ENCODE results near the gene NUTM2D.
"Not testable (repeated sequence)": the region's sequence is repeated elsewhere in the genome, so short reads cannot be mapped to it uniquely, and the experiment has no call there.

The NUTM2D gene, protein sequence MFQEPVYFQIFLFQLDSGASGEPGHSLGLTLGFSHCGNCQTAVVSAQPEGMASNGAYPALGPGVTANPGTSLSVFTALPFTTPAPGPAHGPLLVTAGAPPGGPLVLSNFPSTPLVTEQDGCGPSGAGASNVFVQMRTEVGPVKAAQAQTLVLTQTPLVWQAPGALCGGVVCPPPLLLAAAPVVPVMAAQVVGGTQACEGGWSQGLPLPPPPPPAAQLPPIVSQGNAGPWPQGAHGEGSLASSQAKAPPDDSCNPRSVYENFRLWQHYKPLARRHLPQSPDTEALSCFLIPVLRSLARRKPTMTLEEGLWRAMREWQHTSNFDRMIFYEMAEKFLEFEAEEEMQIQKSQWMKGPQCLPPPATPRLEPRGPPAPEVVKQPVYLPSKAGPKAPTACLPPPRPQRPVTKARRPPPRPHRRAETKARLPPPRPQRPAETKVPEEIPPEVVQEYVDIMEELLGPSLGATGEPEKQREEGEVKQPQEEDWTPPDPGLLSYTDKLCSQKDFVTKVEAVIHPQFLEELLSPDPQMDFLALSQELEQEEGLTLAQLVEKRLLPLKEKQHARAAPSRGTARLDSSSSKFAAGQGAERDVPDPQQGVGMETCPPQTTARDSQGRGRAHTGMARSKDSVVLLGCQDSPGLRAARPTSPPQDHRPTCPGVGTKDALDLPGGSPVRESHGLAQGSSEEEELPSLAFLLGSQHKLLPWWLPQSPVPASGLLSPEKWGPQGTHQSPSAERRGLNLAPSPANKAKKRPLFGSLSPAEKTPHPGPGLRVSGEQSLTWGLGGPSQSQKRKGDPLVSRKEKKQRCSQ

DNA sequence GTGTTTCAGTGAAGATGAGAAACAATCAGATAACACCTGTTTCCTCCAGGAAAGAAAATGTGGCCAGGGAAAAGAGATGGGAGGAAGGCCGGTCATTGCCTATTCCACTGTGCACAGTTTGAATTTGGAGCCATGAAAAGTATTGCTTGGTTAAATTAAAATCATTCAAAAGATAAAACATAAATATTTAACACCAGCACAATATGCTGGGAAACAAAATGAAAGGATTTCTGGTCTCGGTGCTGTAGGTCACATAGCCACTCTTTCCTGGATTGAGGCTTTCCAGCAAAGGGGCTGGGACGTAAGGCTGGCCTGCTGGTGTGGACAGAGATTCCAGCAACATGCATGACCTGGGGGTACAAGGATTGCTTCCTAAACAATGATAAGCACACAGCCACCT is at the start of gene NUTM2D:
Gene NUTM2D (plus strand): TSS at position 301 of the 400 bp plus-strand sequence. CDS start 522 bp downstream, outside the sequence.
- DNase-seq; in situ Hi-C loops (cut with MboI; ENCODE audit: low pct_unique_long_range_greater_than_20kb, low sequenced_read_pairs): not testable (repeated sequence)

DNA sequence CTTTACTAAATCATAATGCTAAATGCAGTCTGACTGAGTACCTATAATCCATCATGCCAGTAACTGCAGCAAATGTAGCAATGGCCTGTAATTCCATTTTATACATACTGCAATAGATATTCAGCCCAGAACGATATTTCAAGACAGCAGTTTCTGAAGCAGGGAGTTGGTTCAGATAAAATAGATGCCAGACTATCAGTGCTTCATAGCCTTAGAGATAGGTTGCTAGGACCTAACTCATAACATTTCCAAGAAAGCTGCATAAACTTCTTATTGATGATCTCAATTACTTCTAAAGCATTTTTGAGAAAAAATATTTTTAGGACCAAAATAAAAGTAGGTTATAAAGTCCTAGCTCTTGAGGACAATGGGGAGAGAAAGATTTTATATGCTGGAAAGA is 48.8 kb upstream of the NUTM2D start:
- DNase-seq; in situ Hi-C loops (cut with MboI; ENCODE audit: low pct_unique_long_range_greater_than_20kb, low sequenced_read_pairs): not testable (repeated sequence)

DNA sequence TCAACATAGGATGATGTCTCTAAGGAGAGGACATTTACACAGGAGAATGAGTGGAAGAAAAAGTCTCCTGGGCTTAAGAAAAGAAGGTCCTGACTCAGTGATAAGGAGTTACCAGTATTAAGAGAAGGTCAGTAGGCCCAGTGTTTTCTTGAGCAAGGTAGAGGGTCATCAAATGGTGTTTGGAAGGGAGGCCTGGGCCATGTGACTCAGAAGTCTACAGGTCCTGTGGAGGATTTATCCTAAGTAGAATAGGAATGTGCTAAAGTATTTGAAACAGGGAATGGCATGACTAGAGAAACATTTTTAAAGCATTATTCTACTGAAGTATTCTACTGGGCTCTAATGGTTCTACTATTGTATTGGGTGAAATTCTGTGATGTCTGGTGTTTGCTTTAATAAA is 47.9 kb upstream of the NUTM2D start:
- DNase-seq; in situ Hi-C loops (cut with MboI; ENCODE audit: low pct_unique_long_range_greater_than_20kb, low sequenced_read_pairs): not testable (repeated sequence)

DNA sequence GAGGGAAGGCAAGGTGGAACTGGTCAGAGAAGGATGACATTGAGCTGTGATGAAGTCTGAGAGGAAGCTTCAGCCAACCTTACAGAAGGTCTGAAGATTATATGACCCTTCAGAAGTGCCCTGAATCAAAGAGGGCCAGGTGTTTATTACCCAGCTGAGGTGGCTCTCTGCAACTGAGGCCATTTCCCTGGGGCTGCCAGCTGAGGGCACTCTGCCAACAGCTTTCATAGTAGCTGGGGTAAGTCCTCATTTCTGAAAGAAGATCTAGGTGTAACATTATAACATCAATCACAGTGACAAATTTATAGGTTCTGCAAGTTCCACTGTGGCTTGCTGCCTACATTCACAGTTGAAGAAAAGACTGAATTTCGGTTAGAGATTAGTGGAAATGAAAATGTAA is 46.0 kb upstream of the NUTM2D start:
- DNase-seq; in situ Hi-C loops (cut with MboI; ENCODE audit: low pct_unique_long_range_greater_than_20kb, low sequenced_read_pairs): not testable (repeated sequence)

DNA sequence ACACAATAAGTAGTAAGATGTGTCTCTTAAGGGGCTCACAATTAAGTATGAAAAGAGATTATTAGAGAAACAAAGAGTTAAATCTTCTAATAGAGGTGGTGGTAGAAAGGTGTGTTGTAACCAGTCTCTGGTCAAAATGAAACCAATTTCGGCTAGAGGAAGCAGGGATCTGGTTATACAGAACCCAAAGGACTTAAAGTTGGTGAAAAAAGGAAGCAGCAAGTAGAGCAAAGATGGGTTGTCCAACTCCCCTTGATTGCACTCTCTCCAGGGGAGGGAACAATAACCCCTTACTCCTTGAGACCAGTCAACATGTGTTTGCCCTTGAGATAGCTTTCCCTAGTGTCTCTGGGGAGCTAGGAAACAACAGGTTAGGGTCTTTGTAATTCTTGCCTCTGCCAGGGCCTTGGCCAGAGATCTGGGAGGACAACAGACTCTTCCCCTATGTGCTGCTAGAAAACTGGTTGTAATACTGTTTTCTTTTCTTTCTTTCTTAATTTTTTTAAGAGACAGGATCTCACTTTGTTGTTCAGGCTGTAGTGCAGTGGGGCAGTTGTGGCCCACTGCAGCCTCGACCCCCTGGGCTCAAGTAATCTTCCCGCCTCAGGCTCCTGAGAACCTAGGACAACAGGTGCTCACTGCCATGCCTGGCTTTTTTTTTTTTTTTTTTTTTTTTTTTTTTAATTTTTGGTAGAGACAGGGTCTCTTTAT is 43.7 kb upstream of the NUTM2D start:
- DNase-seq; in situ Hi-C loops (cut with MboI; ENCODE audit: low pct_unique_long_range_greater_than_20kb, low sequenced_read_pairs): not testable (repeated sequence)

DNA sequence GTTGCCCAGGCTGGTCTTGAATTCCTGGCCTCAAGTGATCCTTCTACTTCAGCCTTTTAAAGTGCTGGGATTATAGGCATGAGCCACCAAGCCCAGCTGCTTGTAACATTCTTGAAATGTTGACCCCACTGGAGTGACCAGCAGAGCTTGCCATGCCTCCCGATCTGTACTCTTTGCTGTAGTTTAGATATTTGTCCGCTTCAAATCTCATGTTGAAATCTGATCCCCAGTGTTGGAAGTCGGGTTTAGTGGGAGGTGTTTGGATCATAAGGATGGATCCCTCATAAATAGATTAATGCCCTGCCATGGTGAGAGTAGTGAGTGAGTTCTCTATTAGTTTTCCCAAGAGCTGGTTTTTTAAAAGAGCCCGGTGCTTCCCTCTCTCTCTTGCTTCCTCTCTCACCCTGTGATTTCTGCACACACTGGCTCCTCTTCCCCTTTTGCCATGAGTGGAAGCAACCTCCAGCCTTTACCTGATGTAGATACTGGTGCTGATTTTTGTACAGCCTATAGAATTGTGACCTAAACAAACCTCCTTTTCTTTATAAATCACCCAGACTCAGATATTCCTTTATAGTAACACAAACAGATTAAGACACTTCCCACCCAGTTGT is 43.1 kb upstream of the NUTM2D start:
- in situ Hi-C loops (cut with MboI; ENCODE audit: low pct_unique_long_range_greater_than_20kb, low sequenced_read_pairs); DNase-seq: not testable (repeated sequence)

DNA sequence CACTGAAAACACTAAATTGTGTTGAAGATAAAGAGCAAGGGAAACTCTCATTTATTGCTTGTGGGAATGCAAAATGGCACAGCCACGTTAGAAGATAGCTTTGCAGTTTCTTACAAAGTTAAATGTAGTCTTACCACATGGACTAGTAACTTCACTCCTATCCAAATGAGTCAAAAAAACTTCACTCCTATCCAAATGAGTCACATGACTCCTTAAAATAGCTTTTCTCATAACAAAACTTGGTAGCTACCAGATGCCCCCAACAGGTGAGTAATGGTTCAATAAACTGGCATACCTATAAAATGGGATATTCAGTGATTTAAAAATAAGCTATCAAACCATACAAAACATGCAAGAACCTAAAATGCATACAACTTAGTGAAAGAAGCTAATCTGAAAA is 36.0 kb upstream of the NUTM2D start:
- in situ Hi-C loops (cut with MboI; ENCODE audit: low pct_unique_long_range_greater_than_20kb, low sequenced_read_pairs); DNase-seq: not testable (repeated sequence)

DNA sequence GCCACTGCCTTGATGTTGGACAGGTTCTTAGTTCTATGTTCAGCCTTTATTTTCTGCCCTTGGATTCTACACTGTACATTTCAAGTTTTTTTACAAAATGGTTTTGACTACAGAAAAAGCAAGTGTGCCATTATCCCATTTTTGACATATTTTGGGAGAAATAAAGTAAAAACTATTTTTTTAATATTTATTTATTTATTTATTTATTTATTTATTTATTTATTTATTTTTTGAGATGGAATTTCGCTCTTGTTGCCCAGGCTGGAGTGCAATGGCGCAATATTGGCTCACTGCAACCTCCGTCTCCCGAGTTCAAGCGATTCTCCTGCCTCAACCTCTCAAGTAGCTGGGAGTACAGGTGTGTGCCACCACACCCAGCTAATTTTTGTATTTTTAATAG is 33.0 kb upstream of the NUTM2D start:
- in situ Hi-C loops (cut with MboI; ENCODE audit: low pct_unique_long_range_greater_than_20kb, low sequenced_read_pairs); DNase-seq: not testable (repeated sequence)

DNA sequence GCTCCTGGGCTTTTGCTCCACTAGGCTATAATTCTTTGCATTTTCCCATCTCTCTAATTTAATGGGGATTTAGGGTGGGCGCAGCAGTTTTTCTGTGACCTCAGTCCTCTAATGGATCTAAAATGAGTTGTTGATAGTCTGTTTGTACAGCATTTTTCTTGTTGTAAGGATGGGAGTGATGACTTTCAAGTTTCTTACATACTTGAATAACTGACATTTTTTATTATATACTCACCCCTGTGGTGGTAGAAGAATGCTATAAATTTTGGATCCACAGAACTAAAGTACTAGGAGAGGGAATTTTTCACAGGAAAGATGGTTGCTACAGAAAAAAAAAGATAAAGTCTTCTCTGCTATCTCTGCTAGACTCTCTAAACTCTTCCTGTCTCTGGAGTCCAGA is 29.6 kb upstream of the NUTM2D start:
- DNase-seq; in situ Hi-C loops (cut with MboI; ENCODE audit: low pct_unique_long_range_greater_than_20kb, low sequenced_read_pairs): not testable (repeated sequence)

DNA sequence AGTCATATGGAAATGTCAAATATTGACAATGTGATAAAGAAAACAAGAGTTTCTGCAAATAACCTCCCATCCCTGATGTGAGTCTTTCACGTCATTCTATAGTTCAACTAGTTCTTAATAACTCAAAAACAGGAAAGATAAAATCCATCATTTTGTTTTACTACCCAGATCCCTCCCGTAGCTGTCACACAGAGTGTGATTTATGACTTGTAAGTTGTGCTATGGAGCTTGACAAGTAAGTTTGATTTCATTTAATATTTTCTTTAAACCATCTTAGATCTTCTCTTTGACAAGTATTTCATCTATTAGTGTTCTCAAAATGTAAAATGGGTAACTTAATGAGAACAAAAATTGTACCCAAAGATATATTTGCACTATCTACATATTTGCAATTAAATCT is 28.4 kb upstream of the NUTM2D start:
- in situ Hi-C loops (cut with MboI; ENCODE audit: low pct_unique_long_range_greater_than_20kb, low sequenced_read_pairs); DNase-seq: not testable (repeated sequence)

DNA sequence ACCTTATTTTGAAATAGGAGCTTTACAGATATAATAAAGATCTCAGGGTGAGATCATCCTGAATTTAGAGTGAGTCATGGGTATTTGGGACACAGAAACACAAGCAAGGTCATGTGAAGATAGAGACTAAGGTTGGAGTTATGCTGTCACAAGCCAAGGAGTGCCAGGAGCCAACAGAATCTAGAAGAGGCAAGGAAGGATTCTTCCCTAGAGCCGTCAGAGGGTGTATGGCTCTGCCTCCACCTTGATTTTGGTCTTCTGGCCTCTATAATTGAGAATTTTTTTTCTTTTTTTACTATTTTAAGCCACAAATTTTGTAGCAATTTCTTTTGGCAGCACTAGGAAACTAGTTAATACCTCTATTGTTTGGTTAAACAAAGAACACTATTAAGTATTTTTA is 24.9 kb upstream of the NUTM2D start:
- DNase-seq; in situ Hi-C loops (cut with MboI; ENCODE audit: low pct_unique_long_range_greater_than_20kb, low sequenced_read_pairs): not testable (repeated sequence)

DNA sequence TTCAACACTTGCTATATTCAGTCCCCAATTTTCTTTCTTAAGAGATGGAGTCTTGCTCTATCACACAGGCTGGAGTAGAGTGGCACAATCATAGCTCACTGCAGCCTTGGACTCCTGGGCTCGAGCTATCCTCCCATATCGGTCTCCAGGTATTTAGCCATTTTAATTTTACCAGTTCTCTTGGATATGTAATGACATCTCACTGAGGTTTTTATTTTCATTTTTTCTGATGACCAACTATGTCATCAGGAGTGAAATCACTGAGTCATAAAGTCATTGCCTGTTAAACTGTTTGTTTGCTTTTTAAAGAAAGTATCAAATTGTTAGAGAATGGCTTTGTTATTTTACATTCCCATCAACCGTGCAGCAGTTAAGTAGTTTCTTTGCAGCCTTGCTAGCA is 17.1 kb upstream of the NUTM2D start:
- in situ Hi-C loops (cut with MboI; ENCODE audit: low pct_unique_long_range_greater_than_20kb, low sequenced_read_pairs); DNase-seq: not testable (repeated sequence)

DNA sequence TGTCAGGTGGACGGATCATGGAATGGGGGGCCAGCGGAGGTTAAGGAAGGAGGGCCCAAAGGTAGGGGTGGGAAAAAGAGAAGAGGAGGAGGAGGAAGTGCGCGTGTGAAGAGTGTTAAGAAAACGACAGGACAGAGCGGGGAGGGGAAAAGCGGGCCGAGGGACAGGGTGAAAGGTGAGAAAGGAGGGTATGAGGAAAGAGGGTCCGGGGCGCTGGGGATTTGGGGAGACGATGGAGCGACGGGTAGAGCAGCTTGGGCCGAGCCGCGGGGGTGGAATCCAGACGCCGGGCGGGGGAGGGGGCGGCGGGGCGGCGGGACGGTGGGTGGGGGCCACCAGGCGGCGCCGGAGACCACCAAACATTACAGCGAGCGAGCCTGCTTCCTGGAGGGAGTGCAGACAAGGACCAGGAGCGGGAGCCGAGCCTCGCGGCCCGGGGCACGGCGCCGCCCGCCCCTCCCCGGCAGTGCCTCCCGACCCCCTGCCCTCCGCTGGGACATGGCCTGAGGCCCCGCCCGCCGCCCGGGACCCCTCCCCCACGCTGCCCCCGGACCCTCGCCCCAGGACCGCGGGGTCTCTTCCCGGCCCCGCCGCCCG is 15.9 kb upstream of the NUTM2D start:
- in situ Hi-C loops (cut with MboI; ENCODE audit: low pct_unique_long_range_greater_than_20kb, low sequenced_read_pairs); DNase-seq: not testable (repeated sequence)

DNA sequence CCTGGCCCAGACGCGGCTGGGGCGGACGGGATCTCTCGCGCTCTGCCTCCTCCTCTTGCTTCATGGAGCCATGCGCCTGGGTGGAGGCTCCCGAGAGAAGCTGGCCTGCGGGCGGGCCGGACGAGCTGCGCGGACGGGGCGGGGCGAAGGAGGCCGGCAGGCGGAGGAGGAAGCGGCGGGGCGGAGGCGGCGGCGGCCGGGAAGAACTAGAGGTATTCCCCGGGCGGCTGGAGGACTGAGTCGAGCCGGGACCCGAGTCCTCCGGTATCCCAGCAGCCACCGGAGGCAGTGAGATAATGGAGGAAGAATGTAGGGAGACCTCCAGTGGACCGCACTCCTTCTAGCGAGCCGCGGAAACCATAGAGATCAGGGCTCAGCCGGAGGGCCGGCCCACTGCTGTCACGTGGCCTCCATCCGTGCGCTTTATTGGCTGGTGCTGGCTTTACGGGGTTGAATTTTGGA is 15.3 kb upstream of the NUTM2D start:
- in situ Hi-C loops (cut with MboI; ENCODE audit: low pct_unique_long_range_greater_than_20kb, low sequenced_read_pairs); DNase-seq: not testable (repeated sequence)

DNA sequence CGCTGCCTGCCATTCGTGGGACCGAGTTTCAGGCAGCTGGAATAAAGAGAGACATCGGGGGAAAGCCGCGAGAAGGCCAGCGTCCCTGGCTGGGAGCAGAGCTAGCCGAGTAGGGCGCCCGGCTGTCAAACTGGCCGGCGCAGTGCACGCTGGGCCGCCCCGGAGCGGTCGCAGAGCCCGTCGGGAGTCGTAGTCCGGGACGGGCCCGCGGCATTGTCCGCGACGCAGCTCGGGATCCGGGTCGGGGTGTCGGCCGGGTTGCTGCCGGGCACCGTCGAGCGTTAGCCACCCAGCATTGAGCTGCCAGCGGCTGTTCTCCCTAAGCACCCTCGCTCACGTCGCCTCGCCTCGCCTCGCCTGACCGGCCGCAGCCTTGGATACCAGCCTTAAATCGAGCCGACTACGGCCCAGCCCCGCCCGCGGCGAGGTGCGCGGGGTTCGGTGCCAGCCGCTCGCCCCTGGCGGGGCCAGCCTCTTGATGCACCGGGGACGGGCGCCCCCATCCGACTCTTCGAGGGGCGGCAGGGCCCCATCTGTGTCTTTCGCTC is 14.8 kb upstream of the NUTM2D start:
- in situ Hi-C loops (cut with MboI; ENCODE audit: low pct_unique_long_range_greater_than_20kb, low sequenced_read_pairs); DNase-seq: not testable (repeated sequence)

DNA sequence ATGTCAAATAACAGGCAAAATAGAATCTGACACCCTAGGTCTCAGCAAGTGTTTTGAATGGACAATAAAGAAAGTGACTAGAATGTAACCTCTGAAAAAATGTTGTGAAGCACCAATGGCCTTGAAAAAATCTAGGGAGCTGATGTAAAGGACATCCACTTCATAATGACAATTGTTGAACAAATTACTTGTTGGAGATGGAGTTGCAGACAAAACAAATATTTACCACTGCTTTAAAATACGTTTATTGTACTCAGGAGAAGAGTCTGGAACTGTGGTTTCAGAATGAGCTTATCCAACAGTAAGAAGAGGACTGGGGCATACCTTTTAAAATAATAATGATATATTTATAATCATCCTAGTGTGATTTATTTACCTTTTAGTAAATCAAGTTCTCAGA is 11.8 kb upstream of the NUTM2D start:
- in situ Hi-C loops (cut with MboI; ENCODE audit: low pct_unique_long_range_greater_than_20kb, low sequenced_read_pairs); DNase-seq: not testable (repeated sequence)

DNA sequence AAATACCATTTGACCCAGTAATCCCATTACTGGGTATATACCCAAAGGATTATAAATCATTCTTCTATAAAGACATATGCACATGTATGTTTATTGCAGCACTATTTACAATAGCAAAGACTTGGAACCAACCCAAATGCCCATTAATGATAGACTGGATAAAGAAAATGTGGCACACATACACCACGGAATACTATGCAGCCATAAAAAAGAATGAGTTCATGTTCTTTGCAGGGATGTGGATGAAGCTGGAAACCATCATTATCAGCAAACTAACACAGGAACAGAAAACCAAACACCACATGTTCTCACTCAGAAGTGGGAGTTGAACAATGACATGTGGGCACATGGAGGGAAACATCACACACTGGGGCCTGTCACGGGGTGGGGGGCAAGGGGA is 7.4 kb upstream of the NUTM2D start:
- DNase-seq; in situ Hi-C loops (cut with MboI; ENCODE audit: low pct_unique_long_range_greater_than_20kb, low sequenced_read_pairs): not testable (repeated sequence)

DNA sequence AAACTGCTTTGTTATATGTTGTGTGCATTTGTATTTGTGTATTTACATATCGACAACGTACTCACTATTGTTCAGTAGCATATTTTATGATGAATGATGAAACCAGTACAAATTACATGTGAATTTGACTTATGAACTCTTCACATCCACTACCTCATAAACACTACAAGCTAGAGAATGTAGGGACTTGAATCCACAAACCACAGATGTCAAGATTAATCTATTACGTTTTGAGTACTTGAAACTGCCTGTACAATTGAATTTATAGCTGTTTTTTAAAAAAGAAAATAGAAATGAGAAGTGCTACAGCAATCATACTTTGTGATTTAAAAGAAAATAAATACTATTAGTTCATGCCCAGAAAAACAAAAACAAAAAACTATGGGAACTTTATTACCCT is 4.7 kb upstream of the NUTM2D start:
- in situ Hi-C loops (cut with MboI; ENCODE audit: low pct_unique_long_range_greater_than_20kb, low sequenced_read_pairs); DNase-seq: not testable (repeated sequence)
